ENCODE data around the gene PAX7.

- TF ChIP-seq, protein P1, sequence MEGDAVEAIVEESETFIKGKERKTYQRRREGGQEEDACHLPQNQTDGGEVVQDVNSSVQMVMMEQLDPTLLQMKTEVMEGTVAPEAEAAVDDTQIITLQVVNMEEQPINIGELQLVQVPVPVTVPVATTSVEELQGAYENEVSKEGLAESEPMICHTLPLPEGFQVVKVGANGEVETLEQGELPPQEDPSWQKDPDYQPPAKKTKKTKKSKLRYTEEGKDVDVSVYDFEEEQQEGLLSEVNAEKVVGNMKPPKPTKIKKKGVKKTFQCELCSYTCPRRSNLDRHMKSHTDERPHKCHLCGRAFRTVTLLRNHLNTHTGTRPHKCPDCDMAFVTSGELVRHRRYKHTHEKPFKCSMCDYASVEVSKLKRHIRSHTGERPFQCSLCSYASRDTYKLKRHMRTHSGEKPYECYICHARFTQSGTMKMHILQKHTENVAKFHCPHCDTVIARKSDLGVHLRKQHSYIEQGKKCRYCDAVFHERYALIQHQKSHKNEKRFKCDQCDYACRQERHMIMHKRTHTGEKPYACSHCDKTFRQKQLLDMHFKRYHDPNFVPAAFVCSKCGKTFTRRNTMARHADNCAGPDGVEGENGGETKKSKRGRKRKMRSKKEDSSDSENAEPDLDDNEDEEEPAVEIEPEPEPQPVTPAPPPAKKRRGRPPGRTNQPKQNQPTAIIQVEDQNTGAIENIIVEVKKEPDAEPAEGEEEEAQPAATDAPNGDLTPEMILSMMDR (IDR thresholded peaks at IDR 0.05): no peak
- no peak for TF ChIP-seq POLR2A (IDR thresholded peaks at IDR 0.05)
Observed at GRCh38 chr1:18792747-18793146, 162.1 kb downstream of the PAX7 start.
